NCI-H2081 (cell line): ENCODE data around the gene LAG3.

Source experiments
- DNase-seq, 2 experiments: peaks; one replicate each; lab custom pipeline; 2025; lab: John Stamatoyannopoulos, UW

The LAG3 gene

GRCh38 chr12:6753772-6754356, 18.5 kb upstream of the LAG3 start:
- DNase-seq, result no peak

GRCh38 chr12:6754411-6754810, 17.9 kb upstream of the LAG3 start:
- no peak for DNase-seq

DNA sequence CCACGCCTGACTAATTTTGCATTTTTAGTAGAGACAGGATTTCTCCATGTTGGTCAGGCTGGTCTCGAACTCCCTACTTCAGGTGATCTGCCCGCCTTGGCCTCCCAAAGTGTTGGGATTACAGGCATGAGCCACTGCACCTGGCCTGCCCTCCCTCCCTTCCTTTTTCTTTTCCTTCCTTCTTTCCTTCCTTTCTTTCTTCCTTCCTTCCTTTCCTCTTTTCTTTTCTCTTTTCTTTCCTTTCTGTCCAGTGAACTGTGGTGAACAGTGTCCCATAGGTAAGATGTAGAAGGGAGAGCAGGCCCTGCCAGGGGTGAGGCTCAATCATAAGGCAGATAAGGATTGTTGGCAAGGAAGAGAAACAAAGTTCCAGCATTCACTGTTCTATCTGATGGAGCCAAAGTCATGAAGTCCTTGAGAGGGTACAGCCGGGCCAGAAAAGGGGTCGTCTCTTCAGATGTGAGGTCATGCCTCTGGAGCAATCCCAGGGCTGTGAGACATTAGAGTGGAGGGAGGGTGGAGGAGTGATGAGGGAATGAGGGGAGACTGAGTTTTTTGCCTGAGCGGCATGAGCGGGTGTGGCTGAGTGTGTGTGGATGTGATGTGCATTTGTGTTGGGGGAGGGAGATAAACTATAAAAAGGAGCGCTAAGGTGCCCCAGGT, 15.2 kb upstream of the LAG3 start:
- DNase-seq, result no peak

DNA sequence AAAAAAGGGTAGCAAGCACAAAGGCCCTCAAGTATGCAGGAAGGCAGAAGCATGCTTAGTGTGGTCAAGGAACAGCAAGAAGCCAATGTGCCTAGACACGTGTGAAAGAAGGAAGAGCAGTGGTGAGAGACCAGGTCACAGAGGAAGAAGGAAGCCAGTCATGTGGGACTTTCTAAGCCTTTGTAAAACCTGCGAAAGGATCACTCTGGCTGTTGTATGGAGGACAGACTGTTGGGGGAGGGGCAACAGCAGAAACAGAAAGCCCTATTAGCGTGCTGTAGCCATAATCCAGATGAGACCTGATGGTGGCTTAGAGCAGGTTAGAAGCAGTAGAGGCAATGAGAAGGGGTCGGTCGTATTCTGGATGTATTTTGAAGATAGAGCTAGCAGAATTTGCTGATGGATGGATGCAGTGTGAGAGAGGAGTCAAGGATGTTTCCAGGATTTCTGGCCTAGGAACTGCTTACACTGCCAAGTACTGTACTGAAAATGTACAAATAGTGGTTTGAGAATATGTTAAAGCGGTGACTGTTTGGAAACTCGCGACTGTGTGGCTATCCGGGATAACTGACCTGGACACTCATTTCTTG, 13.7 kb upstream of the LAG3 start:
- no peak for DNase-seq

DNA sequence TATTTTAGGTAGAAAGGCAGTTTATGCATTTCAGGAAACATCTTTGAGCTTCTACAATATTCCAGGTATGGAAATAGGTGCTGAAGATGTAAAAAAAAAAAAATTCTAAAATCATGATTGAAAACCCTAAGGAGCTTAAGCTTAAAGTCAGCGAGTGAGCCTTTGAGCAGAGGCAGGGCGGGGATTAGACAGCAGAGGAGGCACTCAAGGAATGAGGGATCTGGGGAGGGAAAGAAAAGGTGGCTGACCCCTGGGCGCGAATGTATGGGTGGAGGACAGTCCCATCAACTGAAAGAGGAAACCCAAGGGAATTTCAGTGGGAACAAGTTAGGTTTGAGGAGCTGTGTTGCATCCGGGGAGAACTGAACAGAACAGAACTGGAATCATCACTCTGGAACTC, 12.6 kb upstream of the LAG3 start:
- no peak for DNase-seq

DNA sequence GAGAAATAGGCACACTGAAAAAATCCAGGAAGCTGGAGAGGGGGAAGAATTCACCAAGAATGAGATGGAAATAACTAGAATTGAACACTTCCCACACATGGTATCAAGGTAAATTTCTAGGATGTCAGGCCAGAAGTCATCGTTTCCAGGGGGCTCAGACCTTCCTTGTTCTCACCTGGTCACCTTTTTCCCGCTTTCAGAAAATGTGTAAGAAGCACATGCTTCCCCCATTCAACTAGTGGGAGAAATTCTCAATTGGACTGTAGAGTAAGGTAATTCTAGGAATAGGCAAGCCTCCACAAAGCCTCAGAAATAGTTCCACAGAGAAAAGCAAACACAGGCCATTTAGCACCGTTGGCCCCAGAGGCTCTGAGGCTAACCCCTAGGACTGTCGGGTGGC, 8.9 kb upstream of the LAG3 start:
- DNase-seq, result no peak

DNA sequence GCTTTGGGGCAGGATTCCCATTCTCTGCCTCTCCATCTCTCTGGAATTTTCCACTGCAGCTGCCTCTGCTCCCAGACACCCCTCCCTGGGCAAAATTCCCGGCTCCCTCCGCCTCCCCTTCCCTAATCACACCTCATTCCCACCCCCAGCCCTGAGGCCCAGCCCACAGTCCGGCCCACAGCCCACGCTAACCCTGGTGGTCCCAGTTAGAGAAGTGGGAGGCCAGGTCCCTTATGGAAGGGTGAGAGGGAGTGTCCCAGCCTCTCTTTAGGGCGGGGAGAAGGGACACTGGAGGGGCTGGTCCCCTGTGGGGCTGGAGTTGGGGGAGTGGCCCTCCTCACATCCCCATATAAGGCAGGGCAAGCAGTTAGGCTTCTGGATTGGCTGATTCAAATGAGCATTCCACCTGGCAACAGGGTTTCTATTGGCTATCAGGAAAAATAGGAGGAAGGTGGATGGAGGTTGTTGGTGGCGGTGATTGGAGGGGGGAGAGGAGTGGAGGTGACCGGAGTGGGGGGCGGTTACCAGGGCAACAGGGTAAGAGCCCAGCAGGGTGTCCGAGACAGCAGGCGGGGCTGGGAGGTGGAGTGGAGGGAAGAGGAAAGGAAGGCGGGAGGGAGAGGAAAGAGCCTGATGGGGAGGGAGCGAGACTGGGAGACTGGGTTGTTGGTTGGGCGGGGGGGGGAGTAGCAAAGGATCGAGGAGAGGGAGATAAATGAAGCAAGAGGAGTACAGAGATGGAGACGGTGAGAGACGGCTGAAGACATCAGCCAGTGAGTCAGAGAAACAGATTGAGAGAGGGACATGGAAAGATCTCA, 8.1 kb upstream of the LAG3 start:
- DNase-seq, result peak; percentile 99

DNA sequence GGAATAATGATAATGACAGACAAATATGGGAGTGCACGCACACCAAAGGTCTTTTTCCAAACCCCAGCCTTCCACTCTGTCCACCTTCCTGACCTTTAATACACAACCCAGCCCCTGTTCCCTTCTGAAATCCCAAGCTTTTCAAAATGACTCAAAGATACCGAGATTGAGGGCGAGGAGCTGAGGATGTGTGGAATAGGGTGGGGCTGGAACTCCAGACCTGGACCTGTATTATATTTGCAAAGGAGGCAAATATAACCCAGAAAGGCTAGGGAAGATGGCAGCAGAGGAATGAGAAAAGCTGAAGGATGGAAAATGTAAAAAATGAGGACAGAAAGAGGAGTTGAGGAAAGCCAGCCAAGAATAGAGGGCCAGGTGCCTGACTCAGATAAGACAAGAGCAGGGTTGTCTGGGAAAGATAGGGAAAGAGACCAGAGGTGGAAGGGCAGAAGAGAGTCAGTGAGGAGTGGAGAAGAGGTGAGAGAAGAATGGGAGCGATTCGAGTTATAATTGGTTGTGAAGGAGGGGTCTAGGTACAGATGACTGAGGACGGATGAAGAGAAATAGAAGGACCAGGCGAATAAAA, 7.2 kb upstream of the LAG3 start:
- DNase-seq, result no peak

- peak; percentile 96 for DNase-seq
Measured at GRCh38 chr12:6765634-6766581, 6.4 kb upstream of the LAG3 start, which contains the start of gene PTMS. TSS of gene PTMS (plus strand) at chr12:6766363. CDS start at chr12:6766706, 343 bp downstream.

GRCh38 chr12:6766651-6767349, 5.5 kb upstream of the LAG3 start:
- DNase-seq, result peak; percentile 64 to 71

DNA sequence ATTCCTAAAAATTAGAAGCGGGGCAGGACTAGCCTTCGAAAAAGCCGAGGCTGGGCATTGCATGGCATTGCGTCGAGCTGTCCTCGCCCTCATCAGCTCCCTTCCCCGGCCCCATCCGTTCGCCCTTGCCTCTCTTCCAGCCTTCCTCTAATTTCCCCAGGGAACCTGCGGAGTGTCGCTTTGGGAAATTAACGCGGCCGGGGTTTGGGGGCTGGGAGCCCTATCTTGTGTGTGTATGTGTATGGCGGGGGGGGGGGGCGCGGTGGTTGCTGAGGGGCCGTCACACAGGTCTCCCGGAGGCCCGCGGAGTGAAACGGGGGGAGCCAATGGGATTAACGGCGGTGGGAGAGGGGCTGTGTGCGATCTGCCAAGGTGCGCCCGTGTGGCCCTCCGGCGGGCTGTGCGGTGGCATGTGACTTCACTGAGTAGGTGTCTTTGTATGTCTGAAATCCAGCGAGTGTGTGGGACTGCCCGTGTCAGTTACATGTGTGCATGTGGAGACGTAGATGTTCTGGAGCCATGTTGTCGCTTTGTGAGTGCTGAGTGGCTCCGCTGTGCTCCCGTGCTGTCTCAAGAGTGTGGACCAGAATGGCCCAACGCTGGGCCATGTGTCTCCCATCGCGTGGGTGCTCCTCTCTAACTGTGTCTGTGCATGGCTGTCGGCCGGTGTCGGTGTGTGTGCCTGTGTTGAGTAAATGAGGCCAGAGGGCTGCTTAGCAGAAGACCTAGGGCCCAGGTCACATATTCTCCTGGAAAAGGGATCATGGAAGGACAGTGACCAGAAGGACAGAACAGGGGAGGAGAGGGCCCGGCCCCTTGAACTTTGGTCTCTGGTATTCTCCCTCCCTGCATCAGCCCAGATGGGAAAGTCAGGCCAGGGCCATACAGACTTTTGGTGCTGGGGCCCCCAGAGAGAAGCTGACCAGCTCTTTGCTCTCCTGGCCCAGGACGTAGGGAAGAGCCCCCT, 4.7 kb upstream of the LAG3 start:
- peak in 1 of 2 experiments; percentile 33 for DNase-seq

DNA sequence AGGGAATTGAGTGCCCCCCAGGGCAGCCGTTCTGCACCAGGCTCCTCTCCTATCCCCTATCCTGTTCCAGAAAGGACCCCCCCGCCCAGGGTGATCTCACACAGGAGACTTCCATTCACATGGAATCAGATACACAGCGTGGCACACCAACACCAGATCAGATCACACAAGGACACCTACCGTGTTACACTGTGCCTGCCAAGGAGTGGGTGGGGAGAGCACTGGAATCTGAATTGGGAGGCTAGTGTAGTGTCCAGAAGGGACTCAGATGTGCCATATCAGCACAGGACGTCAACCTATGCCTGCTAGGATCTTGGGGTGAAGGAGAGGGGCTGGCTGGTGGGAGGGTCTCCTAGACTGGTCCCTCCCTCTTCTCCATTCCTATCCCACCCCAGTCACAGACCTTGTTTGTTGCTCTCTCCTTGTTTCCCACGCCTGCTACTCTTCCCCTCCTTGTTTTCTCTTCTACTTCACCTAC, 3.8 kb upstream of the LAG3 start:
- peak; percentile 20 to 43 for DNase-seq

GRCh38 chr12:6768990-6769389, 3.3 kb upstream of the LAG3 start:
- peak in 1 of 2 experiments; percentile 32 for DNase-seq

- no peak for DNase-seq
Measured at GRCh38 chr12:6769666-6770065, 2.7 kb upstream of the LAG3 start.

- DNase-seq, result no peak
Measured at GRCh38 chr12:6770094-6770493, 2.2 kb upstream of the LAG3 start.

- no peak for DNase-seq
Measured at GRCh38 chr12:6770600-6770999, 1.7 kb upstream of the LAG3 start.

DNA sequence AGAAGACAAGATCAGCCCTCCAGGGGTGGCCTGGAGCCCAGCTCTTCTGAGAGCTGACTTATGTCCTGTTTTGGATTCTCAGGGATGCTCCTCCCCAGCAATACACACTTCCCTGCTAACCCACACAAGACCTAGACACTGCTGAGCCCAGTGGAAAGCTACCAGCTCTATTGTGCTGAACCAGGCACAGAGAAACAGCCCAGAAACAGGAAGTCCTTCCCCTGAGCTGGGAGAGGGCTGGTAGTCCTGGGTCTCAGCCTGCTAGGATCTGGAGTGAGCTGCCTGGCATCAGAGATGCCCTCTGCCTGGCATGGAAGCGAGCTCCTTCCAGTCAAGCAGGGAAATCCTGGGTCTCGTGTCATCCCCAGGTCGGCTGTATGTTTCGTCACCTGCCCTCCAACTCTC, 1.2 kb upstream of the LAG3 start:
- DNase-seq, result no peak

DNA sequence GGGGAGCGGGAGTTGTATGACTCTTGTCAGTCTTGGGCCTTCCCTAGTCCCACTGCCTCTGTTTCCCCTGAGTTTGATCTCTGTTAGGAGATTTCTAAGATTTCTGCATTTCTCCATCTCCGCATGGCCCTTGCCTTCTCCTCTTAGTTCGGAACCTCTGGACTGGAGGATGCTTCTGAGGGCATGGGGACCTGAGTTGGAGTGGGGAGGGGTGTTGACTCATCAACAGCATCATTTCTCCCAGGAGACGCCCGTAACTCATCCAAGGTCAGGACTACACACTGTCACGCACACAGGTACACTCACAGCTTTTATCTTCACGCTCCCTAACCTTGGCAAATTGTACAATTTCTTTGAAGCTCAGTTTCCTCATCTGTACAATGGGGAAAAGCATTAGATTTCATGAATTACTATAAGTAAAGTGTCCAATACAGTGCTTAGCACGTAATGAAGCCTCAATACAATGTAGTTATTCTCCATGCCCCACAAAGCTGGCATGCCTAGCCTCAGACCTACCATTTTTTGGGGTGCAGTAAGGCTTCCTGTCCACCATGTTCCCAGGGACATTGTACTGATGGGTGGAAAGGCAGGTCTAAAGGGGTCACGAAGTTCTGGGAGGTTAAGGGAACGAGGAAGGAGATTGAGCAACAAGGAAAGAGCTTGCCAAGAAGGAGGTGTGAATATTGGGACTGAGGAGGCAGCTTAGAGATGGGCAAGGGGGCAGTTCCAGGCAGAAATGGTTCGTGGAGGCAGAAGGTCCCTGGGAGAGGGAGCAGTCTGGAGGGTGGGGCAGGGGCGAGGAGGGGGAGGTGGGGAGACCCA, 600 bp upstream of the LAG3 start:
- no peak for DNase-seq
